ENCODE data around the gene GALM.
"Not testable (repeated sequence)": the region's sequence is repeated elsewhere in the genome, so short reads cannot be mapped to it uniquely, and the experiment has no call there.

The GALM gene

GRCh38 chr2:38636069-38636468, 29.8 kb upstream of the GALM start:
- peaks cover 24% of the 10 kb centered on the region for H3K4me1 Mint-ChIP-seq (ENCODE audit: low read depth)

GRCh38 chr2:38642373-38643017, 23.4 kb upstream of the GALM start:
- peaks cover 30% of the 10 kb centered on the region for H3K4me1 Mint-ChIP-seq (ENCODE audit: low read depth)
- H3K9me3 Mint-ChIP-seq; H3K36me3 Mint-ChIP-seq (ENCODE audit: low read depth); H3K27me3 Mint-ChIP-seq (ENCODE audit: low read depth); H3K4me3 Mint-ChIP-seq: not testable (repeated sequence)
- peak overlapping the region; percentile 67 for H3K27ac Mint-ChIP-seq

More at GRCh38 chr2:38636069-38636468, 29.8 kb upstream of the GALM start:
- H3K27ac Mint-ChIP-seq = no peak overlapping the region
- no peaks in the 10 kb centered on the region for H3K27me3 Mint-ChIP-seq (ENCODE audit: low read depth)
- no peaks in the 10 kb centered on the region for H3K9me3 Mint-ChIP-seq
- peaks cover 1% of the 10 kb centered on the region for H3K36me3 Mint-ChIP-seq (ENCODE audit: low read depth)
- H3K4me3 Mint-ChIP-seq = no peak overlapping the region

- H3K27me3 Mint-ChIP-seq (ENCODE audit: low read depth) = no peaks in the 10 kb centered on the region
- peaks cover 36% of the 10 kb centered on the region for H3K4me1 Mint-ChIP-seq (ENCODE audit: low read depth)
- H3K4me3 Mint-ChIP-seq = no peak overlapping the region
- peak overlapping the region; percentile 94 for H3K27ac Mint-ChIP-seq
- H3K36me3 Mint-ChIP-seq (ENCODE audit: low read depth) = peaks cover 13% of the 10 kb centered on the region
- H3K9me3 Mint-ChIP-seq = peaks cover 5% of the 10 kb centered on the region
These were observed 22.8 kb upstream of the GALM start for GRCh38 chr2:38643021-38643671.

GRCh38 chr2:38643683-38644511, 22.0 kb upstream of the GALM start:
- H3K36me3 Mint-ChIP-seq (ENCODE audit: low read depth) = peaks cover 19% of the 10 kb centered on the region
- peaks cover 42% of the 10 kb centered on the region for H3K4me1 Mint-ChIP-seq (ENCODE audit: low read depth)
- peak overlapping the region; percentile 59 for H3K4me3 Mint-ChIP-seq

GRCh38 chr2:38648107-38648761, 17.7 kb upstream of the GALM start:
- peaks cover 13% of the 10 kb centered on the region for H3K9me3 Mint-ChIP-seq
- peaks cover 51% of the 10 kb centered on the region for H3K4me1 Mint-ChIP-seq (ENCODE audit: low read depth)
- peaks cover 23% of the 10 kb centered on the region for H3K36me3 Mint-ChIP-seq (ENCODE audit: low read depth)
- peak overlapping the region; percentile 30 for H3K4me3 Mint-ChIP-seq
- H3K27me3 Mint-ChIP-seq (ENCODE audit: low read depth) = no peaks in the 10 kb centered on the region
- H3K27ac Mint-ChIP-seq = peak overlapping the region; percentile 71

More at GRCh38 chr2:38643683-38644511, 22.0 kb upstream of the GALM start:
- not testable (repeated sequence) for H3K27me3 Mint-ChIP-seq (ENCODE audit: low read depth)
- Mint-ChIP-seq H3K27ac (peak overlapping the region; percentile 94), H3K9me3 (peaks cover 13% of the 10 kb centered on the region)

- Mint-ChIP-seq H3K36me3 (ENCODE audit: low read depth) (peaks cover 19% of the 10 kb centered on the region), H3K4me1 (ENCODE audit: low read depth) (peaks cover 56% of the 10 kb centered on the region), H3K9me3 (peaks cover 13% of the 10 kb centered on the region), H3K4me3 (peak overlapping the region; percentile 11), H3K27me3 (ENCODE audit: low read depth) (no peaks in the 10 kb centered on the region), H3K27ac (no peak overlapping the region)
These were observed 16.7 kb upstream of the GALM start for GRCh38 chr2:38649176-38649728.

- Mint-ChIP-seq H3K4me3 (no peak overlapping the region), H3K4me1 (ENCODE audit: low read depth) (peaks cover 57% of the 10 kb centered on the region), H3K27ac (peak overlapping the region; percentile 60), H3K27me3 (ENCODE audit: low read depth) (no peaks in the 10 kb centered on the region), H3K36me3 (ENCODE audit: low read depth) (peaks cover 19% of the 10 kb centered on the region), H3K9me3 (peaks cover 13% of the 10 kb centered on the region)
These were observed 15.9 kb upstream of the GALM start for GRCh38 chr2:38650012-38650411.

GRCh38 chr2:38650717-38651116, 15.2 kb upstream of the GALM start:
- peak overlapping the region; percentile 60 for H3K27ac Mint-ChIP-seq
- peaks cover 61% of the 10 kb centered on the region for H3K4me1 Mint-ChIP-seq (ENCODE audit: low read depth)
- H3K36me3 Mint-ChIP-seq (ENCODE audit: low read depth) = peaks cover 18% of the 10 kb centered on the region
- no peaks in the 10 kb centered on the region for H3K27me3 Mint-ChIP-seq (ENCODE audit: low read depth)
- H3K9me3 Mint-ChIP-seq = peaks cover 14% of the 10 kb centered on the region
- no peak overlapping the region for H3K4me3 Mint-ChIP-seq

GRCh38 chr2:38652431-38653273, 13.3 kb upstream of the GALM start:
- peaks cover 64% of the 10 kb centered on the region for H3K4me1 Mint-ChIP-seq (ENCODE audit: low read depth)
- H3K27ac Mint-ChIP-seq = peak overlapping the region; percentile 88
- H3K36me3 Mint-ChIP-seq (ENCODE audit: low read depth) = peaks cover 15% of the 10 kb centered on the region
- H3K27me3 Mint-ChIP-seq (ENCODE audit: low read depth) = no peaks in the 10 kb centered on the region
- H3K4me3 Mint-ChIP-seq = peak overlapping the region; percentile 36
- peaks cover 17% of the 10 kb centered on the region for H3K9me3 Mint-ChIP-seq

- Mint-ChIP-seq H3K36me3 (ENCODE audit: low read depth) (peaks cover 9% of the 10 kb centered on the region), H3K4me3 (peak overlapping the region; percentile 23), H3K4me1 (ENCODE audit: low read depth) (peaks cover 58% of the 10 kb centered on the region), H3K27ac (peak overlapping the region; percentile 88), H3K9me3 (peaks cover 10% of the 10 kb centered on the region), H3K27me3 (ENCODE audit: low read depth) (no peaks in the 10 kb centered on the region)
These were observed 12.6 kb upstream of the GALM start for GRCh38 chr2:38653380-38653714.

- peaks cover 4% of the 10 kb centered on the region for H3K36me3 Mint-ChIP-seq (ENCODE audit: low read depth)
- H3K27me3 Mint-ChIP-seq (ENCODE audit: low read depth) = no peaks in the 10 kb centered on the region
- H3K4me3 Mint-ChIP-seq = peak overlapping the region; percentile 23
- H3K4me1 Mint-ChIP-seq (ENCODE audit: low read depth) = peaks cover 56% of the 10 kb centered on the region
- H3K9me3 Mint-ChIP-seq = peaks cover 5% of the 10 kb centered on the region
- H3K27ac Mint-ChIP-seq = peak overlapping the region; percentile 88
These were observed 12.0 kb upstream of the GALM start for GRCh38 chr2:38653715-38654527.

- peak overlapping the region; percentile 88 for H3K27ac Mint-ChIP-seq
- H3K9me3 Mint-ChIP-seq = peaks cover 4% of the 10 kb centered on the region
- H3K27me3 Mint-ChIP-seq (ENCODE audit: low read depth) = no peaks in the 10 kb centered on the region
- H3K4me3 Mint-ChIP-seq = peak overlapping the region; percentile 28
- H3K36me3 Mint-ChIP-seq (ENCODE audit: low read depth) = peaks cover 4% of the 10 kb centered on the region
- H3K4me1 Mint-ChIP-seq (ENCODE audit: low read depth) = peaks cover 60% of the 10 kb centered on the region
These were observed 11.2 kb upstream of the GALM start for GRCh38 chr2:38654528-38655381.

All from T-helper 1 cell treated with Interleukin-12 subunit alpha and Interleukin-12 subunit beta and Interleukin-4 antibody, amounts not matched to agents 30 μg/mL and 1 μg/mL, for 36 hours (primary cell).